ENCODE results near the gene TBCA.

- TF ChIP-seq POLR2AphosphoS5 (IDR thresholded peaks at IDR 0.05; ENCODE audit: borderline replicate concordance, low read depth, low read length) (no peak), EZH2 (IDR thresholded peaks at IDR 0.05) (no peak)
Observed at GRCh38 chr5:77776554-77777206, 541 bp upstream of the TBCA start.
